ENCODE data around the gene TRIL.

Gene TRIL

DNA sequence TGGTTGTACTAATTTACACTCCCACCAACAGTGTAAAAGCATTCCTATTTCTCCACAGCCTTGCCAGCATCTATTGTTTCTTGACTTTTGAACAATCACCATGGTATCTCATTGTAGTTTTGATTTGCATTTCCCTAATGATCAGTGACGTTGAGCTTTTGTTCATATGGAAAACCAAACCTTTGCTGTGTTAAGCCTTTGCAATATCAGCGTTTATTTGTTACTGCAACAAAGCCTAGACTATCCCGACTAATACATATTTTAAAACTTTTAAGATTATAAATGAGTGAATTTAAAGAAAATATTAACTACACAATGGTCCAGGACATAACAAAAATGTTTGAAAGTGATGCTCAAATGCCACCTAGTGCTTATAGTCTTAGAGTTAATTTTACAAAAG, 26.6 kb downstream of the TRIL start:
- DNase-seq (ENCODE audit: low read depth in 1 of 2, low spot score in 1 of 2) = no peak
- TF ChIP-seq GABPA (IDR thresholded peaks at IDR 0.05; ENCODE audit: low read depth) (no peak), SPI1 (IDR thresholded peaks at IDR 0.05; ENCODE audit: borderline replicate concordance, low read depth) (no peak), POLR2AphosphoS5 (IDR thresholded peaks at IDR 0.05; ENCODE audit: low read depth) (no peak)
- TF ChIP-seq, protein P1, sequence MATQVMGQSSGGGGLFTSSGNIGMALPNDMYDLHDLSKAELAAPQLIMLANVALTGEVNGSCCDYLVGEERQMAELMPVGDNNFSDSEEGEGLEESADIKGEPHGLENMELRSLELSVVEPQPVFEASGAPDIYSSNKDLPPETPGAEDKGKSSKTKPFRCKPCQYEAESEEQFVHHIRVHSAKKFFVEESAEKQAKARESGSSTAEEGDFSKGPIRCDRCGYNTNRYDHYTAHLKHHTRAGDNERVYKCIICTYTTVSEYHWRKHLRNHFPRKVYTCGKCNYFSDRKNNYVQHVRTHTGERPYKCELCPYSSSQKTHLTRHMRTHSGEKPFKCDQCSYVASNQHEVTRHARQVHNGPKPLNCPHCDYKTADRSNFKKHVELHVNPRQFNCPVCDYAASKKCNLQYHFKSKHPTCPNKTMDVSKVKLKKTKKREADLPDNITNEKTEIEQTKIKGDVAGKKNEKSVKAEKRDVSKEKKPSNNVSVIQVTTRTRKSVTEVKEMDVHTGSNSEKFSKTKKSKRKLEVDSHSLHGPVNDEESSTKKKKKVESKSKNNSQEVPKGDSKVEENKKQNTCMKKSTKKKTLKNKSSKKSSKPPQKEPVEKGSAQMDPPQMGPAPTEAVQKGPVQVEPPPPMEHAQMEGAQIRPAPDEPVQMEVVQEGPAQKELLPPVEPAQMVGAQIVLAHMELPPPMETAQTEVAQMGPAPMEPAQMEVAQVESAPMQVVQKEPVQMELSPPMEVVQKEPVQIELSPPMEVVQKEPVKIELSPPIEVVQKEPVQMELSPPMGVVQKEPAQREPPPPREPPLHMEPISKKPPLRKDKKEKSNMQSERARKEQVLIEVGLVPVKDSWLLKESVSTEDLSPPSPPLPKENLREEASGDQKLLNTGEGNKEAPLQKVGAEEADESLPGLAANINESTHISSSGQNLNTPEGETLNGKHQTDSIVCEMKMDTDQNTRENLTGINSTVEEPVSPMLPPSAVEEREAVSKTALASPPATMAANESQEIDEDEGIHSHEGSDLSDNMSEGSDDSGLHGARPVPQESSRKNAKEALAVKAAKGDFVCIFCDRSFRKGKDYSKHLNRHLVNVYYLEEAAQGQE (IDR thresholded peaks at IDR 0.05; ENCODE audit: insufficient replicate concordance, low read depth) = no peak
- TF ChIP-seq, protein P2, sequence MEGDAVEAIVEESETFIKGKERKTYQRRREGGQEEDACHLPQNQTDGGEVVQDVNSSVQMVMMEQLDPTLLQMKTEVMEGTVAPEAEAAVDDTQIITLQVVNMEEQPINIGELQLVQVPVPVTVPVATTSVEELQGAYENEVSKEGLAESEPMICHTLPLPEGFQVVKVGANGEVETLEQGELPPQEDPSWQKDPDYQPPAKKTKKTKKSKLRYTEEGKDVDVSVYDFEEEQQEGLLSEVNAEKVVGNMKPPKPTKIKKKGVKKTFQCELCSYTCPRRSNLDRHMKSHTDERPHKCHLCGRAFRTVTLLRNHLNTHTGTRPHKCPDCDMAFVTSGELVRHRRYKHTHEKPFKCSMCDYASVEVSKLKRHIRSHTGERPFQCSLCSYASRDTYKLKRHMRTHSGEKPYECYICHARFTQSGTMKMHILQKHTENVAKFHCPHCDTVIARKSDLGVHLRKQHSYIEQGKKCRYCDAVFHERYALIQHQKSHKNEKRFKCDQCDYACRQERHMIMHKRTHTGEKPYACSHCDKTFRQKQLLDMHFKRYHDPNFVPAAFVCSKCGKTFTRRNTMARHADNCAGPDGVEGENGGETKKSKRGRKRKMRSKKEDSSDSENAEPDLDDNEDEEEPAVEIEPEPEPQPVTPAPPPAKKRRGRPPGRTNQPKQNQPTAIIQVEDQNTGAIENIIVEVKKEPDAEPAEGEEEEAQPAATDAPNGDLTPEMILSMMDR (IDR thresholded peaks at IDR 0.05; ENCODE audit: insufficient read depth, low read length) = no peak
- H3K27ac ChIP-seq (replicated peaks) = no peak overlapping the region
- peaks cover 2% of the 10 kb centered on the region for H3K27me3 ChIP-seq (ENCODE audit: insufficient read depth, poor library complexity, severe bottlenecking)
- no peak overlapping the region for H3K4me3 ChIP-seq (replicated peaks; ENCODE audit: insufficient read depth, low read length)

DNA sequence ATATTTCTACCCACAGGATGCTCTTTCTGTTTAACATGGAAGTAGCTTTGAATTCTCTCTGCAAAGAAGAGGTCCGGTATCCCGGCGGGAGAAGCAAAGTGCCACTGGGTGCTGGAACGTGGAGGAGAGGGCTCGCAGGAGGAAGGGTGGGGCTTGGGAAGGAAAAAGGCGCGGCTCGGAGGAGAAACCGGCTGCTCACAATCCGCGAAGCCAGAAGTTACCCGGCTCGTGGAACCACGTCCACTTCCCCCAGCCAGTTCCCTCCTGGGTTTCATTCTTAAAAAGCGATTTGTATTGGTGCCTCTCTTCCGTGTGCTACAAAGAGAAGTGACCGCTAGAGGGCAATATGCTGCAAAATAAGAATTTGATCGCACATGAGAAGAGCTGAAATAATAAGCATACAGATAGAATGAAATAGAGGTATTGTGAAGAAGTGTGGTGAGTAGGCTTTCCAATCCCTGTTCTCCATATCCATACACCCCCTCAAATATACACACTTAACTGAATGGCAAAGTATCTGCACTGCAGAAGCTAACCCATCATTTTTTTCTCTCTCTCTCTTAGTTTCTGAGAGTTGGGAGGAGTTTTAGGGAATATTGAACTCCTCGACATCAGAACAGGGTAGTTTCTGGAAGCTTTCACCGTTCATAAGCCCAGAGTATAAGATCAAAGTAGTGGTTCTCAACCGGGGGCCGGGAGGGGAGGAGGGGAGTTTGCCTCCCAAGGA, 31.1 kb downstream of the TRIL start:
- no peak overlapping the region for H3K27ac ChIP-seq (replicated peaks)
- peaks cover 6% of the 10 kb centered on the region for H3K27me3 ChIP-seq (ENCODE audit: insufficient read depth, poor library complexity, severe bottlenecking)
- DNase-seq (ENCODE audit: low read depth in 1 of 2, low spot score in 1 of 2) = peak; percentile 51 to 64
- TF ChIP-seq POLR2AphosphoS5 (IDR thresholded peaks at IDR 0.05; ENCODE audit: low read depth) (no peak), GABPA (IDR thresholded peaks at IDR 0.05; ENCODE audit: low read depth) (no peak), SPI1 (IDR thresholded peaks at IDR 0.05; ENCODE audit: borderline replicate concordance, low read depth) (peak; percentile 76; the same call in 1 of the 2 replicates)
- TF ChIP-seq, protein P1 (IDR thresholded peaks at IDR 0.05; ENCODE audit: insufficient replicate concordance, low read depth) = no peak
- TF ChIP-seq, protein P2 (IDR thresholded peaks at IDR 0.05; ENCODE audit: insufficient read depth, low read length) = peak; percentile 60
- peak overlapping the region; percentile 38 for H3K4me3 ChIP-seq (replicated peaks; ENCODE audit: insufficient read depth, low read length)

DNA sequence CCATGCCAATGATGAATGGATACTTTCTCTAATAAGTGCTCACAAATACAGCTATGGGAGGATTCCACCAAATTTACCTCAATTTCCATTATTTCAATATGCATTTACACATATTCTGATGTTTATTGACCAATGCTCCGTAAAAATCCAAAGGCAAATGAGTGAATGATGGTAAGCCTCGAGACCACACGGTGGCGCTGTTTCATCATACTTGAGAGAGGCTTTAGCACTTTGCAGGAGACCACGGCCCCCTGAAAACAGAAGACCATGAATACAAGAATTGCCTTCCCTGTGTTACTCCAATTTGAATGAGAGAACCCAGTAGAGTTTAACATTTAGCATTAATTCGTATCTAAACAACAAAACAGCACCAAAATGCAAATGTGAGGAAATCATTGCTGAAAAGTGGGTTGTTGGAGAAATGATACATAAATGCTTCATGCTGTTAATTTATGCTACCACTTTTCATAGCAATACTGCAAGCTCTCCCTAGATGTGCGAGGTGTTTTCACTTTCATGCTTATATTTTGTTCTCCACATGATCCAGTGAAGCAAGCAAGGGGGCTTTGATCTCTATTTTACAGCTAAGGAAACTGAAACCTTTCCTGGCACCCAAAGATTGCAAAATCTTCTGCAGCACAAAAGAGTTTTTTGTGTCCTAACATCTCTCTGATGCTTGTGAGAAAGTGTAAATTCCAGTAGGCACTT, 35.4 kb downstream of the TRIL start:
- TF ChIP-seq, protein P2 (IDR thresholded peaks at IDR 0.05; ENCODE audit: insufficient read depth, low read length) = peak; percentile 69
- TF ChIP-seq, protein P1 (IDR thresholded peaks at IDR 0.05; ENCODE audit: insufficient replicate concordance, low read depth) = no peak
- peak; percentile 23 to 41 for DNase-seq (ENCODE audit: low read depth in 1 of 2, low spot score in 1 of 2)
- Histone ChIP-seq H3K27me3 (ENCODE audit: insufficient read depth, poor library complexity, severe bottlenecking) (peaks cover 6% of the 10 kb centered on the region), H3K4me3 (replicated peaks; ENCODE audit: insufficient read depth, low read length) (no peak overlapping the region), H3K27ac (replicated peaks) (no peak overlapping the region)

Data from HL-60 (cell line).